WTC11 (cell line): ENCODE measurements around the gene CD46. TPM values are rescaled to one million over a fixed set of nuclear protein-coding genes. Genes with fewer than 3 reads are reported as not detected.

ENCODE experiments used
- ATAC-seq: fragments of 200-7000 bp; cut with Tn5 transposase; 2 replicates; pipeline ENCODE4 v1.10.0; 2021; ENCODE audit warnings: mild to moderate bottlenecking, moderate library complexity
- CTCF ChIA-PET: fragments of 300-600 bp; sonication (Branson Sonifier 250); formaldehyde crosslinking; loops from one replicate; lab custom pipeline; 2021; ENCODE audit warnings: antibody characterized with exemption; lab: Charles Lee
- POLR2A ChIA-PET: fragments of 350-600 bp; sonication (Branson Sonifier 250); formaldehyde crosslinking; loops from one replicate; lab custom pipeline; 2021; ENCODE audit warnings: antibody characterized with exemption; lab: Charles Lee
- DNase-seq: peaks from one replicate; pipeline ENCODE4 v3.0.0; 2021; ENCODE audit warnings: low spot score
- H3K27ac Mint-ChIP-seq: 2 replicates; pipeline ENCODE4 v1.8.0; 2021; ENCODE audit warnings: mixed read lengths
- H3K27me3 Mint-ChIP-seq: 2 replicates; pipeline ENCODE4 v1.8.0; 2021; ENCODE audit warnings: low read depth, mild to moderate bottlenecking, moderate library complexity, mixed read lengths
- H3K36me3 Mint-ChIP-seq: 2 replicates; pipeline ENCODE4 v1.8.0; 2021; ENCODE audit warnings: mixed read lengths
- H3K4me1 Mint-ChIP-seq: 2 replicates; pipeline ENCODE4 v1.8.0; 2022; ENCODE audit warnings: mixed read lengths
- H3K4me3 Mint-ChIP-seq: 2 replicates; pipeline ENCODE4 v1.8.0; 2021; ENCODE audit warnings: mild to moderate bottlenecking, moderate library complexity, mixed read lengths
- H3K9me3 Mint-ChIP-seq: 2 replicates; pipeline ENCODE4 v1.8.0; 2021; ENCODE audit warnings: mixed read lengths
- ESRRA ChIP-seq: sonication (generic); formaldehyde crosslinking; IDR thresholded peaks from 2 replicates; pipeline ENCODE4 v1.8.1; 2022; ENCODE audit warnings: mild to moderate bottlenecking, missing genetic modification reagents, borderline replicate concordance
- FOXJ3 ChIP-seq: sonication (generic); formaldehyde crosslinking; IDR thresholded peaks from 2 replicates; pipeline ENCODE4 v1.9.0; 2021; ENCODE audit warnings: missing genetic modification reagents, mild to moderate bottlenecking, borderline replicate concordance
- GABPB1 ChIP-seq: sonication (generic); formaldehyde crosslinking; IDR thresholded peaks from 2 replicates; pipeline ENCODE4 v1.8.1; 2023; ENCODE audit warnings: mild to moderate bottlenecking, missing genetic modification reagents
- GRHL2 ChIP-seq: fragments of 250-450 bp; sonication (Bioruptor Pico); IDR thresholded peaks from 2 replicates; pipeline ENCODE4 v1.8.0; 2022; ENCODE audit warnings: mild to moderate bottlenecking, moderate library complexity; ENCODE audit not compliant: insufficient replicate concordance, severe bottlenecking
- MXD4 ChIP-seq: fragments of 250-450 bp; sonication (Bioruptor Pico); IDR thresholded peaks from 2 replicates; pipeline ENCODE4 v1.8.0; 2021; ENCODE audit warnings: mild to moderate bottlenecking, moderate library complexity, borderline replicate concordance
- NFE2L1 ChIP-seq: sonication (generic); formaldehyde crosslinking; IDR thresholded peaks from 2 replicates; pipeline ENCODE4 v1.8.1; 2023; ENCODE audit warnings: missing genetic modification reagents
- SMAD4 ChIP-seq: sonication (generic); formaldehyde crosslinking; IDR thresholded peaks from 2 replicates; pipeline ENCODE4 v1.8.0; 2022; ENCODE audit warnings: mild to moderate bottlenecking, missing genetic modification reagents
- SP1 ChIP-seq: sonication (generic); formaldehyde crosslinking; conservative IDR thresholded peaks from 2 replicates; pipeline ENCODE4 v1.8.1; 2022; ENCODE audit warnings: missing genetic modification reagents
- total RNA-seq: library from RNA; stranded (reverse); gene quantifications from 3 replicates; pipeline ENCODE4 v1.2.3, GENCODE V29; 2021
- TF ChIP-seq, protein P1 (sequence below): sonication (generic); formaldehyde crosslinking; IDR thresholded peaks from 2 replicates; pipeline ENCODE4 v1.8.1; 2022; ENCODE audit warnings: low read depth, missing genetic modification reagents, borderline replicate concordance
- TF ChIP-seq, protein P2 (sequence below): sonication (generic); formaldehyde crosslinking; IDR thresholded peaks from 2 replicates; pipeline ENCODE4 v1.8.0; 2023; ENCODE audit warnings: missing genetic modification reagents, mild to moderate bottlenecking, borderline replicate concordance
- TF ChIP-seq, protein P3 (sequence below): fragments of 250-450 bp; sonication (Bioruptor Pico); conservative IDR thresholded peaks from 2 replicates; pipeline ENCODE4 v1.9.0; 2021; ENCODE audit warnings: mild to moderate bottlenecking
- TF ChIP-seq, protein P4 (sequence below): sonication (generic); formaldehyde crosslinking; IDR thresholded peaks from 2 replicates; pipeline ENCODE4 v1.8.1; 2023; ENCODE audit warnings: mild to moderate bottlenecking, missing genetic modification reagents
- TF ChIP-seq, protein P5 (sequence below): sonication (generic); formaldehyde crosslinking; IDR thresholded peaks from 2 replicates; pipeline ENCODE4 v1.8.1; 2022; ENCODE audit warnings: missing genetic modification reagents, borderline replicate concordance
- TF ChIP-seq, protein P6 (sequence below): sonication (generic); formaldehyde crosslinking; IDR thresholded peaks from 2 replicates; pipeline ENCODE4 v1.8.0; 2023; ENCODE audit warnings: missing genetic modification reagents
- TF ChIP-seq, protein P7 (sequence below): fragments of 250-450 bp; sonication (Bioruptor Pico); IDR thresholded peaks from 2 replicates; pipeline ENCODE4 v1.9.0; 2021; ENCODE audit warnings: mild to moderate bottlenecking

CD46 gene
- total RNA-seq, 1 experiment from 2014 or later: 150 TPM

DNA sequence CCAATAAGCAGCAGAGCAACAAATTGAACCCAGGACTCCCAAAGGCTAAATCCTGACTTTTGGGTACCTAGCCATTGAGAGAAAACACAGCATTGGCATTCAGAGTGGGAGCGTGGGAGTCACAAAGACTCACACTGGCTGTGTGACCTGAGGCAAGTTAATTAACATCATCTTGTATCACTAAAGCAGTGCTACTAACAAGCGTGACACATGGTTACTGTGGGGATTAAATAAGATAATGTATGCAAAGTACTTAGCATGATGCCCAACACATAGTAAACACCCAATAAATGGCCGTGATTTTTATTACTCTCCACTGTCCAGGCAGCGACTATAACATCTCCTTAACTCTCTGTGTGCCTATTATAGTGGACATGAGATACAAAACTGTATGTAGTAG is 85.8 kb downstream of the CD46 start:
- H3K9me3 Mint-ChIP-seq: no peaks in the 10 kb centered on the region
- no peak overlapping the region for H3K4me3 Mint-ChIP-seq
- ATAC-seq: no peak
- H3K27ac Mint-ChIP-seq: no peak overlapping the region
- no peaks in the 10 kb centered on the region for H3K36me3 Mint-ChIP-seq
- TF ChIP-seq, protein P1, sequence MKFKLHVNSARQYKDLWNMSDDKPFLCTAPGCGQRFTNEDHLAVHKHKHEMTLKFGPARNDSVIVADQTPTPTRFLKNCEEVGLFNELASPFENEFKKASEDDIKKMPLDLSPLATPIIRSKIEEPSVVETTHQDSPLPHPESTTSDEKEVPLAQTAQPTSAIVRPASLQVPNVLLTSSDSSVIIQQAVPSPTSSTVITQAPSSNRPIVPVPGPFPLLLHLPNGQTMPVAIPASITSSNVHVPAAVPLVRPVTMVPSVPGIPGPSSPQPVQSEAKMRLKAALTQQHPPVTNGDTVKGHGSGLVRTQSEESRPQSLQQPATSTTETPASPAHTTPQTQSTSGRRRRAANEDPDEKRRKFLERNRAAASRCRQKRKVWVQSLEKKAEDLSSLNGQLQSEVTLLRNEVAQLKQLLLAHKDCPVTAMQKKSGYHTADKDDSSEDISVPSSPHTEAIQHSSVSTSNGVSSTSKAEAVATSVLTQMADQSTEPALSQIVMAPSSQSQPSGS: no peak
- CTCF ChIA-PET: interaction anchor here (2.9 to 5.8 kb wide), 2 partner anchors 32 to 126 kb away, joined by 10 to 24 read pairs; no protein-coding TSS in a partner anchor
- POLR2A ChIA-PET: no interaction called here
- no peaks in the 10 kb centered on the region for H3K27me3 Mint-ChIP-seq
- no peak for DNase-seq
- H3K4me1 Mint-ChIP-seq: no peaks in the 10 kb centered on the region

DNA sequence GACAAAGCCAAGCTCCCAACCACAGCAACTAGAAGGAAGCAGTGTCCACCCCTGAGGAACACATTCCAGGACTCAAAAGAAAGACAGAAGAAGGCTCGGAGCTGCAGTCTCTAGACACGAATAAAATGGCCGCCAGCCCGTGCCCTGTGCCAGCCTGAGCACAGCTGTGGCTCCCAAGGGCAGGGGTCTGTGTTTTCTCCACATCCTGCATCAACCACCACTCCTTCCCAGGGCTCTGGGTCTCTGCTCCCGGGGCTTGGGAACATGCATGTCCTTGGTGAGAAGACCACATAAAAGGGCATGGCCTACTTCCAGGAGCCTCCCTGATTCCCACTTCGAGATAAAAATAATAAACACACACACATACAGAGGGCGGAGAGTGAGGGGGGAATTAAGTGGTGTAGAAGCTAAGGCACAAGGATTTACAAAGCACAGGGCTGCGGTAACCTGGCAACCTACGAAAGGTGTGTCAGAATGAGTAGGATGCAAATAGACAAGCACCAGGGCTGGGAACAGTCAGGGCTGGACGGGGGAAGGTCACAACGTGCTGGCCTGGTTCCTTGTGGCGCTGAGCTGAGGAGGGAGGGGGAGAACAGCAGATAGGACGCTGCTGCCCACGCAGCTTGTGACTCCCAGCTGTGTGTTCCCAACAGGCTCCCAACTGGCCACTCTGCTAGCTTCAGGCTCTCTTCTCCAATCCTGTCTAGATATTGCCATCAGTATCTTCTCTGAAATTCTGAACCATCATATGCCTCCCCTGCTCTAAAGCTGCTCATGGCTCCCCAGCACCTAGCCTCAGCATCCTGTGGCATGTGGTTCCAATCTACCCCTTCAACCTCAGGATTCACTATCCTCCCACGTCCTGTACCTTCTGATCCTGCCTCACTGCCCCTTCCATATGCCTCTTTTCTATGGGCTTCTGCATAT is 86.6 kb downstream of the CD46 start:
- DNase-seq (no peak), ATAC-seq (no peak)
- no peak for TF ChIP-seq GRHL2
- TF ChIP-seq, protein P2, sequence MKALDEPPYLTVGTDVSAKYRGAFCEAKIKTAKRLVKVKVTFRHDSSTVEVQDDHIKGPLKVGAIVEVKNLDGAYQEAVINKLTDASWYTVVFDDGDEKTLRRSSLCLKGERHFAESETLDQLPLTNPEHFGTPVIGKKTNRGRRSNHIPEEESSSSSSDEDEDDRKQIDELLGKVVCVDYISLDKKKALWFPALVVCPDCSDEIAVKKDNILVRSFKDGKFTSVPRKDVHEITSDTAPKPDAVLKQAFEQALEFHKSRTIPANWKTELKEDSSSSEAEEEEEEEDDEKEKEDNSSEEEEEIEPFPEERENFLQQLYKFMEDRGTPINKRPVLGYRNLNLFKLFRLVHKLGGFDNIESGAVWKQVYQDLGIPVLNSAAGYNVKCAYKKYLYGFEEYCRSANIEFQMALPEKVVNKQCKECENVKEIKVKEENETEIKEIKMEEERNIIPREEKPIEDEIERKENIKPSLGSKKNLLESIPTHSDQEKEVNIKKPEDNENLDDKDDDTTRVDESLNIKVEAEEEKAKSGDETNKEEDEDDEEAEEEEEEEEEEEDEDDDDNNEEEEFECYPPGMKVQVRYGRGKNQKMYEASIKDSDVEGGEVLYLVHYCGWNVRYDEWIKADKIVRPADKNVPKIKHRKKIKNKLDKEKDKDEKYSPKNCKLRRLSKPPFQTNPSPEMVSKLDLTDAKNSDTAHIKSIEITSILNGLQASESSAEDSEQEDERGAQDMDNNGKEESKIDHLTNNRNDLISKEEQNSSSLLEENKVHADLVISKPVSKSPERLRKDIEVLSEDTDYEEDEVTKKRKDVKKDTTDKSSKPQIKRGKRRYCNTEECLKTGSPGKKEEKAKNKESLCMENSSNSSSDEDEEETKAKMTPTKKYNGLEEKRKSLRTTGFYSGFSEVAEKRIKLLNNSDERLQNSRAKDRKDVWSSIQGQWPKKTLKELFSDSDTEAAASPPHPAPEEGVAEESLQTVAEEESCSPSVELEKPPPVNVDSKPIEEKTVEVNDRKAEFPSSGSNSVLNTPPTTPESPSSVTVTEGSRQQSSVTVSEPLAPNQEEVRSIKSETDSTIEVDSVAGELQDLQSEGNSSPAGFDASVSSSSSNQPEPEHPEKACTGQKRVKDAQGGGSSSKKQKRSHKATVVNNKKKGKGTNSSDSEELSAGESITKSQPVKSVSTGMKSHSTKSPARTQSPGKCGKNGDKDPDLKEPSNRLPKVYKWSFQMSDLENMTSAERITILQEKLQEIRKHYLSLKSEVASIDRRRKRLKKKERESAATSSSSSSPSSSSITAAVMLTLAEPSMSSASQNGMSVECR: no peak
- TF ChIP-seq, protein P3, sequence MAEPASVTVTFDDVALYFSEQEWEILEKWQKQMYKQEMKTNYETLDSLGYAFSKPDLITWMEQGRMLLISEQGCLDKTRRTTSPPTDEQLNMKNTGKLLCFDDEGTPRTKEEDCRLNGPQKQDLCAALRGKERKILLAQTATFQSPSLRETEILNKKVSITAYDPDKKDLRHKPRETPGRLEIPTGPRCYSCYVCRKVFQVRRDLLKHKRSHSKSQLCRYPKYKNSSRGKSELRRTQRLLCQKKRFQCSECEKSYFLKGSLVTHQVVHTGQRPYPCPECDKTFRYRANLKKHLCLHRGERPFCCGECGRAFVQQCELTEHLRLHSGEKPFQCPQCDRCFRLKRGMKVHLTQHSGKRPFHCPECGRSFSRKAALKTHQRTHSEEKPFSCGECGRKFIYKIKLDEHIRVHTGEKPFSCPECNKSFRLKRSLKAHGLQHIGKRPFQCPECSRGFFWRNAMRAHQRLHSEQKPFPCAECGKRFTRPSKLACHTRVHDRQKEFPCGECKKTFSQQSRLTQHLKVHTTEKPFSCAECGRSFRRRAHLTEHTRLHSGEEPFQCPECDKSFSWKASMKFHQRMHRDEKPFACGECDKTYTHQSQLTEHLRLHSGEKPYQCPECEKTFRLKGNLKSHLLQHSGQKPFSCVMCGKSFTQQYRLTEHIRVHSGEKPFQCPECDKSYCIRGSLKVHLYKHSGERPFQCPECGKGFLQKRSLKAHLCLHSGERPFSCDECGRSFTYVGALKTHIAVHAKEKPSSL: no peak
- no peak overlapping the region for H3K4me3 Mint-ChIP-seq
- no peak overlapping the region for H3K27ac Mint-ChIP-seq
- H3K9me3 Mint-ChIP-seq: no peaks in the 10 kb centered on the region
- ChIA-PET POLR2A (no interaction called here), CTCF (interaction anchor here (0.6 to 5.8 kb wide), 4 partner anchors 14 to 125 kb away, joined by 3 to 24 read pairs (median 4); no protein-coding TSS in a partner anchor)
- no peaks in the 10 kb centered on the region for H3K36me3 Mint-ChIP-seq
- H3K27me3 Mint-ChIP-seq: no peaks in the 10 kb centered on the region
- H3K4me1 Mint-ChIP-seq: no peaks in the 10 kb centered on the region

DNA sequence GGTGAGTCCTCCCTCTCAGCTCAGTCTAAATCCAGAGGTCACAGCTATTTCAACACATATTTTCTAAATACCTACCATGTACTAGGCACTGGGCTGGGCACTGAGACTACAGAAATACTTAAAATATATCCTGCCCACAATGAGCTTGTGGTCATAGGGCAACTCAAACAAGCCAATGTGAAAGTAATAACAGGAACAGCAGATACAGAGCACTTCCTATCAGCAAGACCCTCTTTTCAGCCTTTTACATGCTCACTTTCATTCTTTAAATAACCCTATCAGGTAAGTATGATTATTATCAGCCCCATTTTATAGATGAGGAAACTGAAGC is 87.2 kb downstream of the CD46 start:
- ATAC-seq (no peak), DNase-seq (no peak)
- H3K9me3 Mint-ChIP-seq: no peaks in the 10 kb centered on the region
- POLR2A ChIA-PET: no interaction called here
- H3K4me3 Mint-ChIP-seq: no peak overlapping the region
- CTCF ChIA-PET: interaction anchor here (0.6 to 5.8 kb wide), 6 partner anchors 10 to 125 kb away, joined by 3 to 24 read pairs (median 4); no protein-coding TSS in a partner anchor
- H3K4me1 Mint-ChIP-seq: no peaks in the 10 kb centered on the region
- H3K36me3 Mint-ChIP-seq: no peaks in the 10 kb centered on the region
- no peak overlapping the region for H3K27ac Mint-ChIP-seq
- no peaks in the 10 kb centered on the region for H3K27me3 Mint-ChIP-seq
- TF ChIP-seq SMAD4 (CRISPR knock-in tag) (no peak), NFE2L1 (CRISPR knock-in tag) (no peak), GRHL2 (no peak), SP1 (CRISPR knock-in tag) (no peak), ESRRA (CRISPR knock-in tag) (no peak), MXD4 (CRISPR knock-in tag) (no peak), FOXJ3 (CRISPR knock-in tag) (no peak), GABPB1 (CRISPR knock-in tag) (no peak)
- TF ChIP-seq, protein P4, sequence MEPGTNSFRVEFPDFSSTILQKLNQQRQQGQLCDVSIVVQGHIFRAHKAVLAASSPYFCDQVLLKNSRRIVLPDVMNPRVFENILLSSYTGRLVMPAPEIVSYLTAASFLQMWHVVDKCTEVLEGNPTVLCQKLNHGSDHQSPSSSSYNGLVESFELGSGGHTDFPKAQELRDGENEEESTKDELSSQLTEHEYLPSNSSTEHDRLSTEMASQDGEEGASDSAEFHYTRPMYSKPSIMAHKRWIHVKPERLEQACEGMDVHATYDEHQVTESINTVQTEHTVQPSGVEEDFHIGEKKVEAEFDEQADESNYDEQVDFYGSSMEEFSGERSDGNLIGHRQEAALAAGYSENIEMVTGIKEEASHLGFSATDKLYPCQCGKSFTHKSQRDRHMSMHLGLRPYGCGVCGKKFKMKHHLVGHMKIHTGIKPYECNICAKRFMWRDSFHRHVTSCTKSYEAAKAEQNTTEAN (CRISPR knock-in tag): no peak
- TF ChIP-seq, protein P5, sequence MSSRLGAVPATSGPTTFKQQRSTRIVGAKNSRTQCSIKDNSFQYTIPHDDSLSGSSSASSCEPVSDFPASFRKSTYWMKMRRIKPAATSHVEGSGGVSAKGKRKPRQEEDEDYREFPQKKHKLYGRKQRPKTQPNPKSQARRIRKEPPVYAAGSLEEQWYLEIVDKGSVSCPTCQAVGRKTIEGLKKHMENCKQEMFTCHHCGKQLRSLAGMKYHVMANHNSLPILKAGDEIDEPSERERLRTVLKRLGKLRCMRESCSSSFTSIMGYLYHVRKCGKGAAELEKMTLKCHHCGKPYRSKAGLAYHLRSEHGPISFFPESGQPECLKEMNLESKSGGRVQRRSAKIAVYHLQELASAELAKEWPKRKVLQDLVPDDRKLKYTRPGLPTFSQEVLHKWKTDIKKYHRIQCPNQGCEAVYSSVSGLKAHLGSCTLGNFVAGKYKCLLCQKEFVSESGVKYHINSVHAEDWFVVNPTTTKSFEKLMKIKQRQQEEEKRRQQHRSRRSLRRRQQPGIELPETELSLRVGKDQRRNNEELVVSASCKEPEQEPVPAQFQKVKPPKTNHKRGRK (CRISPR knock-in tag): no peak
- TF ChIP-seq, protein P6, sequence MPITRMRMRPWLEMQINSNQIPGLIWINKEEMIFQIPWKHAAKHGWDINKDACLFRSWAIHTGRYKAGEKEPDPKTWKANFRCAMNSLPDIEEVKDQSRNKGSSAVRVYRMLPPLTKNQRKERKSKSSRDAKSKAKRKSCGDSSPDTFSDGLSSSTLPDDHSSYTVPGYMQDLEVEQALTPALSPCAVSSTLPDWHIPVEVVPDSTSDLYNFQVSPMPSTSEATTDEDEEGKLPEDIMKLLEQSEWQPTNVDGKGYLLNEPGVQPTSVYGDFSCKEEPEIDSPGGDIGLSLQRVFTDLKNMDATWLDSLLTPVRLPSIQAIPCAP (CRISPR knock-in tag): no peak
- TF ChIP-seq, protein P7, sequence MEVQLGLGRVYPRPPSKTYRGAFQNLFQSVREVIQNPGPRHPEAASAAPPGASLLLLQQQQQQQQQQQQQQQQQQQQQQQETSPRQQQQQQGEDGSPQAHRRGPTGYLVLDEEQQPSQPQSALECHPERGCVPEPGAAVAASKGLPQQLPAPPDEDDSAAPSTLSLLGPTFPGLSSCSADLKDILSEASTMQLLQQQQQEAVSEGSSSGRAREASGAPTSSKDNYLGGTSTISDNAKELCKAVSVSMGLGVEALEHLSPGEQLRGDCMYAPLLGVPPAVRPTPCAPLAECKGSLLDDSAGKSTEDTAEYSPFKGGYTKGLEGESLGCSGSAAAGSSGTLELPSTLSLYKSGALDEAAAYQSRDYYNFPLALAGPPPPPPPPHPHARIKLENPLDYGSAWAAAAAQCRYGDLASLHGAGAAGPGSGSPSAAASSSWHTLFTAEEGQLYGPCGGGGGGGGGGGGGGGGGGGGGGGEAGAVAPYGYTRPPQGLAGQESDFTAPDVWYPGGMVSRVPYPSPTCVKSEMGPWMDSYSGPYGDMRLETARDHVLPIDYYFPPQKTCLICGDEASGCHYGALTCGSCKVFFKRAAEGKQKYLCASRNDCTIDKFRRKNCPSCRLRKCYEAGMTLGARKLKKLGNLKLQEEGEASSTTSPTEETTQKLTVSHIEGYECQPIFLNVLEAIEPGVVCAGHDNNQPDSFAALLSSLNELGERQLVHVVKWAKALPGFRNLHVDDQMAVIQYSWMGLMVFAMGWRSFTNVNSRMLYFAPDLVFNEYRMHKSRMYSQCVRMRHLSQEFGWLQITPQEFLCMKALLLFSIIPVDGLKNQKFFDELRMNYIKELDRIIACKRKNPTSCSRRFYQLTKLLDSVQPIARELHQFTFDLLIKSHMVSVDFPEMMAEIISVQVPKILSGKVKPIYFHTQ (CRISPR knock-in tag): no peak
